Fibroblast of villous mesenchyme (primary cell): ENCODE data around the gene TBCCD1. TPM values are rescaled to one million over a fixed set of nuclear protein-coding genes. Genes with fewer than 3 reads are reported as not detected.

ENCODE experiments used
- DNase-seq: peaks from one replicate; pipeline ENCODE4 v3.0.0-alpha.2; 2010; ENCODE audit warnings: low read depth
- H3K4me3 ChIP-seq: 2 replicates; pipeline ENCODE4 v1.5.1; 2011; ENCODE audit warnings: low read depth, mild to moderate bottlenecking, low read length
- total RNA-seq: library from RNA; depleted of rRNA; stranded (reverse); fragments of >200 nt; gene quantifications from 2 replicates; pipeline ENCODE4 v1.2.3, GENCODE V29; 2012
- TF ChIP-seq, protein P1 (sequence below): IDR thresholded peaks from 2 replicates; pipeline ENCODE4 v1.5.1; 2012; ENCODE audit warnings: low read depth, mild to moderate bottlenecking, low read length; ENCODE audit not compliant: insufficient read depth

The TBCCD1 gene
- total RNA-seq, 1 donor = 25.9 TPM

DNA sequence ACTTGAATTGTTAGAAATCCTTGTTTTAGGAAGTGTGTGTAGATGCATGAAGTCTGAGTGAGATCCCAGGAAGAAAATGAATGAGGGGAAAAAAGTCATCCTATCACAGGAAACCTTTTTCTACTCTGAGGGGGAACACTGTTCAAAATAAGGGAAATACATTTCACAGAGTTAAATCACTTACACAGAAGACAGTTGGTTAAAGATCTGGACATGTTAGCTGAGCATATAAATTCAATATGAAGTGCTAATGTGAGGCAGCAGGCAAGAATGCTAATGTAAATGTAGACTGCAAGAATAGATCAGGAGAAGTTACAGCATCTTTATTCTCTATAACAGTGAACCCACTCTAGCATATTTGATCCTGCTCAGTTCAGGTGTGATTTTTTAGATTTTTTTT lies 2.6 kb downstream of the TBCCD1 start:
- H3K4me3 ChIP-seq = no peak overlapping the region
- TF ChIP-seq, protein P1, sequence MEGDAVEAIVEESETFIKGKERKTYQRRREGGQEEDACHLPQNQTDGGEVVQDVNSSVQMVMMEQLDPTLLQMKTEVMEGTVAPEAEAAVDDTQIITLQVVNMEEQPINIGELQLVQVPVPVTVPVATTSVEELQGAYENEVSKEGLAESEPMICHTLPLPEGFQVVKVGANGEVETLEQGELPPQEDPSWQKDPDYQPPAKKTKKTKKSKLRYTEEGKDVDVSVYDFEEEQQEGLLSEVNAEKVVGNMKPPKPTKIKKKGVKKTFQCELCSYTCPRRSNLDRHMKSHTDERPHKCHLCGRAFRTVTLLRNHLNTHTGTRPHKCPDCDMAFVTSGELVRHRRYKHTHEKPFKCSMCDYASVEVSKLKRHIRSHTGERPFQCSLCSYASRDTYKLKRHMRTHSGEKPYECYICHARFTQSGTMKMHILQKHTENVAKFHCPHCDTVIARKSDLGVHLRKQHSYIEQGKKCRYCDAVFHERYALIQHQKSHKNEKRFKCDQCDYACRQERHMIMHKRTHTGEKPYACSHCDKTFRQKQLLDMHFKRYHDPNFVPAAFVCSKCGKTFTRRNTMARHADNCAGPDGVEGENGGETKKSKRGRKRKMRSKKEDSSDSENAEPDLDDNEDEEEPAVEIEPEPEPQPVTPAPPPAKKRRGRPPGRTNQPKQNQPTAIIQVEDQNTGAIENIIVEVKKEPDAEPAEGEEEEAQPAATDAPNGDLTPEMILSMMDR = no peak

DNA sequence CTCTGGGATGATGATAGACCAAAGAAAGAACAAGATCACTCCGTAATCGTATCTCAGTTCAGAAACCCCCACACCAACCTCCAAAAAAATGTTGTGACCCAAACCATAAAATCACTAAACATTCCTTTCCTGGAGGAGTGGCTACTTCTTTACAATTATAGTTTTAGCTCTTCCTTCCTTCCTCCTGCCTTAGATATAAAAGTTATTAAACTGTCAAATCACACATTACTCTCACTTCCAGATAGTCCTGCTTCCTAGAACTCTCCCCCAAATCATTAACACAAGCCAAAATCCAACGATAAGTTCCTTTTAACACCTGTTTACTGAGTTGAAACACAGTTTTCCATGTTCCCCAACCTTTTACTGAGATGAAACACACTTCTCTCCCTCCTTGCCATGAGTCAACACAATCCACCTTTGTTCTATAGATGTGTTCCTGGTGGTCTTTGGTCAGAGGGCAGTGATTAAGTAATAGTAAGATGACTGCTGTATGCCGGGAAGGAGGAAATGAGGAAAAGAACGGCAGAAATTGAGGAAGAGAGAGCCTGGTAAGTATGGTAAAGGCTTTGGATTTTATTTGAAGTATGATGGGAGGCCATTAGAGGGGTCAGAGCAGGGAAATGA lies 14.6 kb downstream of the TBCCD1 start:
- TF ChIP-seq, protein P1 = no peak
- DNase-seq = no peak
- no peak overlapping the region for H3K4me3 ChIP-seq

More for the DNA sequence above, 2.6 kb downstream of the TBCCD1 start:
- DNase-seq = no peak

DNA sequence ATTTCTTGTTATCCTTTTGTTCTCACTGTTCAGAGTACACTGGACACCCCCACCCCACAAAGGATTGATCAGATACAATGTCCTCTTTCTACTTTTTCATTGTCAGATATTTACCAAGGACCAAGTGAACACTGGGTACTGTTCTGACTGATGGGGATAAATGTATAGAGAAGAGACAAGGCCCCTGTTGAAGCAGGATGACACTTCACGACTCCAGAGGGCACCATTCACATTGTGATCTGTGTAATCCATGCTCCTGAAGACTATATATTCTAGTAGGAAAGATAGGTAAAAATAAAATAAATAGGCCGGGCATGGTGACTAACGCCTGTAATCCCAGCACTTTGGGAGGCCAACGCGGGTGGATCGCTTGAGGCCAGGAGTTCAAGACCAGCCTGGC lies 15.8 kb downstream of the TBCCD1 start:
- DNase-seq = no peak
- TF ChIP-seq, protein P1 = no peak
- H3K4me3 ChIP-seq = no peak overlapping the region

GRCh38 chr3:186549497-186549896 lies 17.6 kb downstream of the TBCCD1 start:
- DNase-seq = no peak
- H3K4me3 ChIP-seq = no peak overlapping the region
- TF ChIP-seq, protein P1 = no peak

- no peak for DNase-seq
- TF ChIP-seq, protein P1 = no peak
Observed at GRCh38 chr3:186544281-186544680, 22.9 kb downstream of the TBCCD1 start, which contains the start of gene CRYGS. CRYGS (minus strand) TSS chr3:186544380; CDS start chr3:186544326, 54 bp downstream.

DNA sequence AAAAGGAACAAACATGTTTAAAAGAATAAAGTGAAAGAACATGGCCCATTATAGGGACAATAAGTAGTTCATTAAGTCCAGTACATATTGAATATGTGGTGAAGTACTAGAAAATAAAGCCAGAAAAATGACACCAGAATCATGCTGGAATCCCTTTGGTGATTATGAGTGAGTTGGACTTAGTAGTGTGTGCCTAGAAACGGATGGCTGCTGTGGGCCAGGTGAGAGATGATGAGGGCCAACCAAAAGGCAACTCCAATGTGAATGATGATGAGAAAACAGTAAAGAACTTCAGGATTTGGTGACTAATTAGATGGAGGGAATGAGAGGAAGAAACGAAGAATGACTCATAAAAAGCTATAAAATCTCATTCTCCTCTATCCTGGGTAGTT lies 26.3 kb downstream of the TBCCD1 start:
- TF ChIP-seq, protein P1 = no peak
- DNase-seq = no peak
- H3K4me3 ChIP-seq = no peak overlapping the region

More at GRCh38 chr3:186544281-186544680, 22.9 kb downstream of the TBCCD1 start, which contains the start of gene CRYGS:
- H3K4me3 ChIP-seq = no peak within 1 kb of the TSS
